HepG2 (cell line): ENCODE results near the gene AHRR. TPM values are rescaled to one million over a fixed set of nuclear protein-coding genes. Genes with fewer than 3 reads are reported as not detected.

ENCODE experiments used
- ATAC-seq: fragments of 200-7000 bp; cut with Tn5 transposase; 3 replicates; pipeline ENCODE4 v1.9.1; 2020; ENCODE audit warnings: mild to moderate bottlenecking, moderate library complexity
- BruUV-seq: library from RNA; stranded (reverse); fragments of 400-500 nt; replicated peaks from 2 replicates; lab custom pipeline; 2021; lab: Mats Ljungman, UMichigan
- CTCF ChIA-PET: fragments of 300-600 bp; formaldehyde crosslinking; extraction: SDS; loops from one replicate; lab custom pipeline; 2021; ENCODE audit warnings: low total read pairs, inconsistent platforms, low intra/inter-chr PET ratio; lab: Yijun Ruan, JAX
- POLR2A ChIA-PET: fragments of 350-600 bp; sonication (Branson Sonifier 250); formaldehyde crosslinking; loops from one replicate; lab custom pipeline; 2020; ENCODE audit warnings: antibody characterized with exemption, inconsistent platforms; lab: Yijun Ruan, JAX
- DNase-seq: peaks from one replicate; pipeline ENCODE4 v3.0.0-alpha.2; 2015; ENCODE audit warnings: low spot score
- FAIRE-seq: peaks from 3 replicates; lab custom pipeline; 2011; peaks lifted over from hg19 to GRCh38; lab: Jason Lieb, UNC
- H2AFZ ChIP-seq: one replicate; pipeline ENCODE4 v1.6.1; 2011; ENCODE audit warnings: low read length, inconsistent platforms
- H3K27ac ChIP-seq: fragments of 300-600 bp; 3 replicates; pipeline ENCODE4 v1.8.0; 2011; ENCODE audit warnings: mixed run types, mild to moderate bottlenecking, mixed read lengths, low read length, inconsistent platforms; ENCODE audit not compliant: insufficient read depth; ENCODE audit errors: extremely low read length
- H3K27me3 ChIP-seq, 2 experiments: fragments of 200-600 bp in 1 of 2; 2 replicates in 1 of 2; 3 replicates in 1 of 2; pipeline versions ENCODE4 v1.6.0 to v1.8.0; 2011; ENCODE audit warnings: low read length in 2 of 2, mild to moderate bottlenecking in 2 of 2, moderate library complexity in 2 of 2, inconsistent platforms in 1 of 2; ENCODE audit not compliant: insufficient read depth in 2 of 2, control insufficient read depth in 1 of 2
- H3K36me3 ChIP-seq, 2 experiments: fragments of 200-600 bp in 1 of 2; replicated peaks in 1 of 2; 2 replicates in 1 of 2; 3 replicates in 1 of 2; pipeline versions ENCODE4 v1.5.1 to v1.8.0; 2011; ENCODE audit warnings: low read length in 2 of 2, inconsistent platforms in 1 of 2; ENCODE audit not compliant: insufficient read depth in 2 of 2, control insufficient read depth in 1 of 2
- H3K4me1 ChIP-seq: 2 replicates; pipeline ENCODE4 v1.5.1; 2012; ENCODE audit warnings: low read length, inconsistent platforms; ENCODE audit not compliant: insufficient read depth
- H3K4me2 ChIP-seq: 2 replicates; pipeline ENCODE4 v1.6.0; 2011; ENCODE audit warnings: low read depth, low read length, inconsistent platforms
- H3K4me3 ChIP-seq, 3 experiments: fragments of 200-600 bp in 1 of 3; sonication (generic), shearing (Covaris generic) in 1 of 3; replicated peaks in 1 of 3; 2 replicates each; pipeline ENCODE4 v1.5.1; 2011 to 2016; ENCODE audit warnings: low read length in 3 of 3, inconsistent platforms in 2 of 3, low read depth in 2 of 3, mild to moderate bottlenecking in 2 of 3, control low read depth in 1 of 3, mixed read lengths in 1 of 3; ENCODE audit not compliant: insufficient read depth in 1 of 3
- H3K79me2 ChIP-seq: one replicate; pipeline ENCODE4 v1.6.1; 2011; ENCODE audit warnings: low read length, inconsistent platforms; ENCODE audit not compliant: insufficient read depth
- H3K9ac ChIP-seq: 2 replicates; pipeline ENCODE4 v1.6.0; 2011; ENCODE audit warnings: mild to moderate bottlenecking, low read depth, low read length, inconsistent platforms; ENCODE audit not compliant: insufficient read depth
- H3K9me3 ChIP-seq: 2 replicates; pipeline ENCODE4 v1.5.1; 2012; ENCODE audit warnings: mild to moderate bottlenecking, low read length
- H4K20me1 ChIP-seq: 2 replicates; pipeline ENCODE4 v1.6.0; 2011; ENCODE audit warnings: inconsistent platforms, mild to moderate bottlenecking, low read length, moderate library complexity; ENCODE audit not compliant: insufficient read depth
- BRF2 ChIP-seq: sonication (generic); formaldehyde crosslinking; IDR thresholded peaks from 2 replicates; pipeline ENCODE4 v1.8.1; 2022; ENCODE audit warnings: mild to moderate bottlenecking, missing genetic modification reagents
- HNRNPLL ChIP-seq: fragments of 200-400 bp; formaldehyde crosslinking; IDR thresholded peaks from 2 replicates; pipeline ENCODE4 v1.6.1; 2017; ENCODE audit warnings: mild to moderate bottlenecking, low read depth, low read length; ENCODE audit not compliant: poor library complexity, severe bottlenecking
- IKZF4 ChIP-seq: sonication (generic); formaldehyde crosslinking; IDR thresholded peaks from 2 replicates; pipeline ENCODE4 v1.5.1; 2020; ENCODE audit warnings: borderline replicate concordance, mild to moderate bottlenecking, low read depth, missing genetic modification reagents; ENCODE audit errors: not compliant biosample characterization
- MAZ ChIP-seq, 2 experiments: sonication (generic) in 1 of 2; formaldehyde crosslinking in 1 of 2; IDR thresholded peaks; 2 replicates each; pipeline versions ENCODE4 v1.5.0 to v1.6.1; 2012 to 2020; ENCODE audit warnings: low read depth in 2 of 2, mild to moderate bottlenecking in 2 of 2, borderline replicate concordance in 1 of 2, improper control_type of control experiment in 1 of 2, low read length in 1 of 2, missing genetic modification reagents in 1 of 2, moderate library complexity in 1 of 2
- MXD4 ChIP-seq: IDR thresholded peaks from 2 replicates; pipeline ENCODE4 v1.6.1; 2016; ENCODE audit warnings: mild to moderate bottlenecking, missing biosample characterization, missing genetic modification reagents
- PCBP1 ChIP-seq: fragments of 200-400 bp; formaldehyde crosslinking; IDR thresholded peaks from 2 replicates; pipeline ENCODE4 v1.6.1; 2017; ENCODE audit warnings: mild to moderate bottlenecking, low read depth, low read length, borderline replicate concordance
- SMARCE1 ChIP-seq: fragments of 450-650 bp; IDR thresholded peaks from 2 replicates; pipeline ENCODE4 v1.6.1; 2017; ENCODE audit warnings: borderline replicate concordance
- SOX6 ChIP-seq, 2 experiments: fragments of 450-650 bp in 1 of 2; sonication (generic) in 1 of 2; formaldehyde crosslinking in 1 of 2; IDR thresholded peaks; 2 replicates each; pipeline versions ENCODE4 v1.4.0 to v1.6.1; 2017 to 2020; ENCODE audit warnings: antibody characterized with exemption in 1 of 2, mild to moderate bottlenecking in 1 of 2, missing genetic modification reagents in 1 of 2
- SP4 ChIP-seq: sonication (generic); formaldehyde crosslinking; IDR thresholded peaks from 2 replicates; pipeline ENCODE4 v1.8.1; 2023; ENCODE audit warnings: mild to moderate bottlenecking, missing genetic modification reagents
- TSC22D2 ChIP-seq: sonication (generic); formaldehyde crosslinking; IDR thresholded peaks from 2 replicates; pipeline ENCODE4 v1.5.1; 2020; ENCODE audit warnings: missing genetic modification reagents, mild to moderate bottlenecking, borderline replicate concordance
- ZBTB1 ChIP-seq: sonication (generic); formaldehyde crosslinking; IDR thresholded peaks from 2 replicates; pipeline ENCODE4 v1.4.0; 2020; ENCODE audit warnings: missing genetic modification reagents, borderline replicate concordance
- ZBTB42 ChIP-seq: sonication (generic); formaldehyde crosslinking; IDR thresholded peaks from 2 replicates; pipeline ENCODE4 v1.5.0; 2020; ENCODE audit warnings: mild to moderate bottlenecking, missing genetic modification reagents
- ZBTB7A ChIP-seq: sonication (generic); formaldehyde crosslinking; IDR thresholded peaks from 2 replicates; pipeline ENCODE4 v1.8.0; 2022; ENCODE audit warnings: mild to moderate bottlenecking, missing genetic modification reagents
- ZNF230 ChIP-seq: sonication (generic); formaldehyde crosslinking; IDR thresholded peaks from 2 replicates; pipeline ENCODE4 v1.4.0; 2020; ENCODE audit warnings: mild to moderate bottlenecking, missing genetic modification reagents
- ZNF678 ChIP-seq: sonication (generic); formaldehyde crosslinking; IDR thresholded peaks from 2 replicates; pipeline ENCODE4 v1.4.0; 2020; ENCODE audit warnings: mild to moderate bottlenecking, missing genetic modification reagents
- ZNF710 ChIP-seq: sonication (generic); formaldehyde crosslinking; IDR thresholded peaks from 2 replicates; pipeline ENCODE4 v1.5.0; 2020; ENCODE audit warnings: mild to moderate bottlenecking, missing genetic modification reagents, borderline replicate concordance
- WGBS: methylation state at CpG from one replicate; pipeline ENCODE4 v1.1.6; 2017; ENCODE audit warnings: low lambda C conversion rate; 5-methylcytosine and 5-hydroxymethylcytosine counted together
- in situ Hi-C: cut with HindIII; loops from 2 replicates; pipeline ENCODE4 v1.10.0; 2017; ENCODE audit warnings: low pct_unique_long_range_greater_than_20kb; ENCODE audit not compliant: extremely low pct_ligation_motif_present
- intact Hi-C: fragments of 100-400 bp; cut with micrococcal nuclease; formaldehyde crosslinking; loops from one replicate; pipeline ENCODE4 v1.10.0; 2022; ENCODE audit not compliant: unreplicated experiment
- polyA plus RNA-seq, 8 experiments: library from polyadenylated mRNA; depleted of rRNA in 3 of 8; stranded (reverse) in 7 of 8; unstranded in 1 of 8; fragments of >200 nt; fragmentation: Illumina TruSeq in 4 of 8; extraction: Trizol in 4 of 8; gene quantifications; 2 replicates each; pipeline versions ENCODE4 v1.2.1 to v1.2.3, GENCODE V29; 2011 to 2016; ENCODE audit warnings: low read depth in 4 of 8, missing spikeins in 1 of 8, mixed read lengths in 1 of 8; ENCODE audit not compliant: insufficient read depth in 1 of 8
- total RNA-seq, 5 experiments: library from RNA; depleted of rRNA; stranded (reverse); fragments of >200 nt; fragmentation: Illumina TruSeq; extraction: Trizol; gene quantifications; 2 replicates each; pipeline ENCODE4 v1.2.3, GENCODE V29; 2016; ENCODE audit warnings: low read depth in 1 of 5

The AHRR gene
- total and polyA plus RNA-seq, 2 of the 13 experiments (the other 11 are each of a cell fraction or from before 2014, with no cell fraction given) = 0.28 to 0.35 TPM

- Histone ChIP-seq H3K4me2 (no peak overlapping the region), H3K79me2 (no peaks in the 10 kb centered on the region), H3K9me3 (no peaks in the 10 kb centered on the region), H3K27ac (no peak overlapping the region), H3K9ac (no peak overlapping the region), H3K36me3 (no peaks in the 10 kb centered on the region), H2AFZ (no peak overlapping the region), H3K27me3 (no peaks in the 10 kb centered on the region; a peak in 1 of 5 replicates), H3K4me3 (no peak overlapping the region), H3K4me1 (no peaks in the 10 kb centered on the region), H4K20me1 (no peaks in the 10 kb centered on the region)
- no TSS peak for BruUV-seq
- FAIRE-seq = no peak
- ChIA-PET CTCF (no interaction called here), POLR2A (no interaction called here)
- WGBS = 75% methylated on average over 5 of the region's 5 CpGs
- ATAC-seq = no peak
- no peak for DNase-seq
- in situ Hi-C loops = no loop called here
- intact Hi-C loops = no loop called here
- TF ChIP-seq TSC22D2 (CRISPR knock-in tag) (no peak), ZBTB7A (CRISPR knock-in tag) (no peak), ZBTB42 (no peak), MXD4 (CRISPR knock-in tag) (no peak)
- TF ChIP-seq, all 625 proteins: peak for 0
These were observed 11.3 kb downstream of the AHRR start for GRCh38 chr5:332843-333242.

GRCh38 chr5:333945-334344, 12.4 kb downstream of the AHRR start:
- no peak overlapping the region for H3K4me2 ChIP-seq
- H3K9ac ChIP-seq = no peak overlapping the region
- intact Hi-C loops = no loop called here
- no peaks in the 10 kb centered on the region for H3K4me1 ChIP-seq
- no TSS peak for BruUV-seq
- ChIA-PET POLR2A (no interaction called here), CTCF (no interaction called here)
- H4K20me1 ChIP-seq = no peaks in the 10 kb centered on the region
- H3K4me3 ChIP-seq = no peak overlapping the region
- 45% methylated on average over 2 of the region's 2 CpGs for WGBS
- no peak for FAIRE-seq
- no peaks in the 10 kb centered on the region for H3K79me2 ChIP-seq
- no peaks in the 10 kb centered on the region; a peak in 1 of 5 replicates for H3K27me3 ChIP-seq
- in situ Hi-C loops = no loop called here
- no peak for DNase-seq
- H3K27ac ChIP-seq = no peak overlapping the region
- no peaks in the 10 kb centered on the region for H3K9me3 ChIP-seq
- ATAC-seq = no peak
- H2AFZ ChIP-seq = no peak overlapping the region
- no peaks in the 10 kb centered on the region for H3K36me3 ChIP-seq
- TF ChIP-seq SMARCE1 (no peak), BRF2 (CRISPR knock-in tag) (no peak), IKZF4 (no peak), ZNF710 (CRISPR knock-in tag) (no peak), MAZ (IDR thresholded peaks at IDR 0.05; ENCODE audit: borderline replicate concordance, low read depth, low read length) (no peak), MAZ (CRISPR knock-in tag; IDR thresholded peaks at IDR 0.05; ENCODE audit: low read depth) (no peak), SP4 (CRISPR knock-in tag) (no peak), ZBTB1 (no peak), SOX6 (IDR thresholded peaks at IDR 0.05) (no peak), SOX6 (CRISPR knock-in tag; IDR thresholded peaks at IDR 0.05) (no peak), HNRNPLL (no peak), PCBP1 (no peak), ZNF678 (CRISPR knock-in tag) (no peak), ZNF230 (CRISPR knock-in tag) (no peak)
